Measurements from ENCODE around the gene CCNJL. TPM values are rescaled to one million over a fixed set of nuclear protein-coding genes. Genes with fewer than 3 reads are reported as not detected.

The CCNJL gene, protein sequence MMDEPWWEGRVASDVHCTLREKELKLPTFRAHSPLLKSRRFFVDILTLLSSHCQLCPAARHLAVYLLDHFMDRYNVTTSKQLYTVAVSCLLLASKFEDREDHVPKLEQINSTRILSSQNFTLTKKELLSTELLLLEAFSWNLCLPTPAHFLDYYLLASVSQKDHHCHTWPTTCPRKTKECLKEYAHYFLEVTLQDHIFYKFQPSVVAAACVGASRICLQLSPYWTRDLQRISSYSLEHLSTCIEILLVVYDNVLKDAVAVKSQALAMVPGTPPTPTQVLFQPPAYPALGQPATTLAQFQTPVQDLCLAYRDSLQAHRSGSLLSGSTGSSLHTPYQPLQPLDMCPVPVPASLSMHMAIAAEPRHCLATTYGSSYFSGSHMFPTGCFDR
- total RNA-seq, result 6.6 and 8.1 TPM in 2 replicates
- 9.5 and 10.8 TPM in 2 replicates for polyA plus RNA-seq

DNA sequence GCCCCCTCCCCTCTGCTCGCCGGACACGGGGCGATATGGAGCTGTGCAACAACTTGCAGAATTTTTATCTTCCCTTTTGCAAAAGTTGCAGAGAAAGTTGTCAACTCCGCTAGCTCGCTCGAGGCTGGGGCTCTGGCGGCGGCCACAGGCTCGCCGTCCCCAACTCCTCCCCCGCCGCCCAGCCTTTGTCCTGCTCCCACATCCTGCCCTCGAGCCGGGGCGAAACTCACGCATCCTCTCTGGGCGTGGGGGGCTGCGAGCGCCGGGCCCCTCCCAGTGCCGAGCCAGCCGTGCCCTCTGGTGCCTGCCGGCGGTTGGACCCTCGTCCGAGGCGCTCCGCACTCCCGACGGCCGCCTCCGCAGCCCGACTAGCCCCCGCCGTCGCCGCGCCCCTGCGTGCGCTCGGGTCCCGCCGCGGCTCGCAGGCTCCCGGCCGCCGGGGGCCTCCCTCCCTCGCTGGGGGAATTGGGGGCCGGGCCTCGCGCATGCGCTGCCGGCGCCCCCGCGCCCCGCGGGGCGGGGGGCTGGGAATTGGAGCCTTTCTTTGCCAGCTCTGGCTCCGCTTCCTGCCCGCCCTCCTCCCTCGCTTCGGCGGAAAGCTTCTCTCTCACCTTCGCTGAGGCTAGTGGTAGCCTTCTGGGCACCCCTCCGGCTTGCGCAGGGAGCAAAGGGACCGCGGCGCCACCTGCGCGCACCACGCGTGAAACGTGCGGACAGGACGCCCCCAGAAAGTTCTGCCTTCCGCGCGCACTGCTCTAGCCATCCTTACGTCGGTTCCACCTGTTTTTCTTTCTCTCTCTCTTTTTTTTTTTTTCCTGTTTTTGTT, at the start of gene CCNJL:
Gene CCNJL, minus strand, starts transcription at position 431 of the 826 bp plus-strand sequence. CDS start 641 bp downstream, outside the sequence.
- Histone ChIP-seq H3K79me2 (peaks cover 43% of the 10 kb centered on the region), H2AFZ (peak within 1 kb of the TSS; percentile 84), H3K4me1 (ENCODE audit: insufficient read depth) (peaks cover 7% of the 10 kb centered on the region), H3K4me3 (peak within 1 kb of the TSS; percentile 96), H4K20me1 (ENCODE audit: insufficient read depth, poor library complexity, severe bottlenecking) (no peaks in the 10 kb centered on the region), H3K27ac (peak within 1 kb of the TSS; percentile 88), H3K36me3 (replicated peaks; ENCODE audit: insufficient read depth, low read depth) (no peaks in the 10 kb centered on the region), H3K9me3 (ENCODE audit: low read depth) (no peaks in the 10 kb centered on the region), H3K9me2 (replicated peaks; ENCODE audit: insufficient read depth) (no peaks in the 10 kb centered on the region), H3K27me3 (no peaks in the 10 kb centered on the region), H3K4me2 (peak within 1 kb of the TSS; percentile 98)
- TF ChIP-seq EZH2phosphoT487 (IDR thresholded peaks at IDR 0.05; ENCODE audit: low read depth, severe bottlenecking, unreplicated experiment), result no peak
- TF ChIP-seq, protein P1, sequence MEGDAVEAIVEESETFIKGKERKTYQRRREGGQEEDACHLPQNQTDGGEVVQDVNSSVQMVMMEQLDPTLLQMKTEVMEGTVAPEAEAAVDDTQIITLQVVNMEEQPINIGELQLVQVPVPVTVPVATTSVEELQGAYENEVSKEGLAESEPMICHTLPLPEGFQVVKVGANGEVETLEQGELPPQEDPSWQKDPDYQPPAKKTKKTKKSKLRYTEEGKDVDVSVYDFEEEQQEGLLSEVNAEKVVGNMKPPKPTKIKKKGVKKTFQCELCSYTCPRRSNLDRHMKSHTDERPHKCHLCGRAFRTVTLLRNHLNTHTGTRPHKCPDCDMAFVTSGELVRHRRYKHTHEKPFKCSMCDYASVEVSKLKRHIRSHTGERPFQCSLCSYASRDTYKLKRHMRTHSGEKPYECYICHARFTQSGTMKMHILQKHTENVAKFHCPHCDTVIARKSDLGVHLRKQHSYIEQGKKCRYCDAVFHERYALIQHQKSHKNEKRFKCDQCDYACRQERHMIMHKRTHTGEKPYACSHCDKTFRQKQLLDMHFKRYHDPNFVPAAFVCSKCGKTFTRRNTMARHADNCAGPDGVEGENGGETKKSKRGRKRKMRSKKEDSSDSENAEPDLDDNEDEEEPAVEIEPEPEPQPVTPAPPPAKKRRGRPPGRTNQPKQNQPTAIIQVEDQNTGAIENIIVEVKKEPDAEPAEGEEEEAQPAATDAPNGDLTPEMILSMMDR (IDR thresholded peaks at IDR 0.05; ENCODE audit: poor library complexity), result no peak
- TF ChIP-seq EZH2 (IDR thresholded peaks at IDR 0.05; ENCODE audit: borderline replicate concordance), result no peak
- peak; percentile 85 for DNase-seq (ENCODE audit: low spot score)
- 1% methylated on average over 43 of the region's 84 CpGs for WGBS (ENCODE audit: low lambda C conversion rate, missing lambda C conversion rate)

DNA sequence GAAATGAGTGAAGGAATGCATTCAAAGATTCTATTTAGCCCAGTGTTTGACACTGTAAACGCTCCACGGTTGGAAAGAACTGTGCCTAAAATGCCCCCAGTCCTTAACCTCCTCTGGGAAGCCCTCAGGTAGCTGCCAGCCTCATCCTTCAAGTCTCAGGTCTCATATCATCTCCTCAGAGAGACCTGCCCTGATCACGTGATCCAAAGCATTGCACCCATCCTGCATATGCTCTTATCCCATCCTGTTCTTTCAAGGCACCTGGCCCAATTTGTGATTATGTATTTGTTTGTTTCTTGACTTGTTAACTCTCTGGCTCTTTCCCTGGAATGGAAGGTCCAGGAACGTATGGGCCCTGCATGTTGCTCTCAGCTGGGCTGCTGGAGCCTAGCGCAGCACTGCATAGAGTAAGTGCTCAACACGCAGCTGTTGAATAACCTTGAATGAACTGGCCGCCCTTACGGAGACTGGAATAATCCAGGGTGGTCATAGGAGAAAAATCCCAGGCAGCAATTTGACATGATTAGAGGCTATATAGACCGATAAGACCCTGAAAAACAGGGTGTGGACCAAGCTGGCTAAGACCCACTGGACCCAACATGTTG, 49.4 kb upstream of the CCNJL start:
- no peak overlapping the region for H3K4me3 ChIP-seq

DNA sequence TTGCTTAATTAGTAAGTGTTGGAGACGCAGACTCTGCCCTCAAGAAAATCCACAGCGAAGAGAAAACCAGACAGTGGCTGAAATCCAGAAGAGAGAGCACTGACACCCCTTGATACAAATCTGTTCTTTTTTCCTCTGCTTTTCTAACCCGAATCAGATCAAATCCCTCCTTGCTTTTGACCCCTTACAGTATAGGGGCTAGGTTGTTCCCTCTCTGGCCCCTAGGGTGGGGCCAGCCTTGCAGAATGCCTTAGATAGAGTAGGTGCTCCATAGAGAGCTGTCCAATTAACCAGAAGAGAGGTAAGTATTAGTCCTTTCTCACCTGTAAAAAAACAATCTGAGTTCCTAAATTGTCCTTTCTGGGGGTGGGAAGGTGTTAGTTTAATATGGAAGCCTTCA, 47.9 kb upstream of the CCNJL start:
- DNase-seq (ENCODE audit: low spot score), result no peak
- peak overlapping the region; percentile 61 for H3K27ac ChIP-seq
- peaks cover 30% of the 10 kb centered on the region for H3K4me1 ChIP-seq (ENCODE audit: insufficient read depth)
- no peaks in the 10 kb centered on the region for H3K9me3 ChIP-seq (ENCODE audit: low read depth)
- H3K4me3 ChIP-seq, result no peak overlapping the region
- no peaks in the 10 kb centered on the region for H3K9me2 ChIP-seq (replicated peaks; ENCODE audit: insufficient read depth)
- H3K27me3 ChIP-seq, result no peaks in the 10 kb centered on the region
- peak overlapping the region; percentile 26 for H2AFZ ChIP-seq
- H3K36me3 ChIP-seq (replicated peaks; ENCODE audit: insufficient read depth, low read depth), result no peaks in the 10 kb centered on the region
- H4K20me1 ChIP-seq (ENCODE audit: insufficient read depth, poor library complexity, severe bottlenecking), result no peaks in the 10 kb centered on the region
- no peak overlapping the region for H3K4me2 ChIP-seq
- no peaks in the 10 kb centered on the region for H3K79me2 ChIP-seq
- WGBS (ENCODE audit: low lambda C conversion rate, missing lambda C conversion rate), result 83% methylated on average over 3 of the region's 3 CpGs
- TF ChIP-seq, protein P1 (IDR thresholded peaks at IDR 0.05; ENCODE audit: poor library complexity), result no peak
- TF ChIP-seq EZH2 (IDR thresholded peaks at IDR 0.05; ENCODE audit: borderline replicate concordance), result no peak
- no peak for TF ChIP-seq EZH2phosphoT487 (IDR thresholded peaks at IDR 0.05; ENCODE audit: low read depth, severe bottlenecking, unreplicated experiment)

More for the DNA sequence above, 49.4 kb upstream of the CCNJL start:
- H3K79me2 ChIP-seq, result no peaks in the 10 kb centered on the region
- no peak for DNase-seq (ENCODE audit: low spot score)
- no peak for TF ChIP-seq EZH2phosphoT487 (IDR thresholded peaks at IDR 0.05; ENCODE audit: low read depth, severe bottlenecking, unreplicated experiment)
- TF ChIP-seq EZH2 (IDR thresholded peaks at IDR 0.05; ENCODE audit: borderline replicate concordance), result no peak
- TF ChIP-seq, protein P1 (IDR thresholded peaks at IDR 0.05; ENCODE audit: poor library complexity), result no peak
- no peaks in the 10 kb centered on the region for H3K36me3 ChIP-seq (replicated peaks; ENCODE audit: insufficient read depth, low read depth)
- H3K27ac ChIP-seq, result no peak overlapping the region
- H3K9me3 ChIP-seq (ENCODE audit: low read depth), result no peaks in the 10 kb centered on the region
- H3K9me2 ChIP-seq (replicated peaks; ENCODE audit: insufficient read depth), result no peaks in the 10 kb centered on the region
- peaks cover 25% of the 10 kb centered on the region for H3K4me1 ChIP-seq (ENCODE audit: insufficient read depth)
- H4K20me1 ChIP-seq (ENCODE audit: insufficient read depth, poor library complexity, severe bottlenecking), result no peaks in the 10 kb centered on the region
- no peak overlapping the region for H3K4me2 ChIP-seq
- H2AFZ ChIP-seq, result no peak overlapping the region
- no peaks in the 10 kb centered on the region for H3K27me3 ChIP-seq
- 80% methylated on average over 9 of the region's 9 CpGs for WGBS (ENCODE audit: low lambda C conversion rate, missing lambda C conversion rate)

All from hepatocyte (in vitro differentiated cells).